ENCODE results near the gene CLHC1. TPM values are rescaled to one million over a fixed set of nuclear protein-coding genes. Genes with fewer than 3 reads are reported as not detected.

CLHC1 gene
- total RNA-seq, 4 donors from 2014 or later: 2.3 to 12.5 (median 9.3) TPM

DNA sequence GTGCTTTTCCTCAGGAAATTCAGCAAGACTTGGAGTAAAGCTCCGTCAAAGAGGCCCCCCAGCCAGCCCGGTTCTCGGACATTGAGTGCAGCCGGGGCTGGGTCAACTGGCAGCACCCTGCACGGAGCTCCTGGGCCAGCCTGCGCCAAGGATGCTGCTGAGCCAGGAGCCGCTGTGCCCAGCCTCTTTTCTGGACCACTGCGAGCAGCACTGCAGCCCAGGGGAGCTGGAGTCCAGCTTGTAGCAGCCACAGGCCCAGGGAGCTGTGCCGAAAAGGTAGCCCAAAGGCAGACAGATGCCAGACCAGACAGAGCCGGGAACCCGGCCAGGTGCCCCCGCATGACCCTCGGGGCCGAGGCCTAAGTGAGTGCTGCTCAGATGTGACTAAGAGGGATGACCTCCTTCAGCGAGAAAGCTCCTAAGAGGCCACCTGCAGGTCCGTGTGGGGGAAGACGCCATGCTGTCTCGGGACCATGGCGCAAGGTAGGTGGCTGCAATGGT is 7.3 kb downstream of the CLHC1 start:
- H3K27ac ChIP-seq: peak overlapping the region in 1 of 4 donors; percentile 96
- no peak overlapping the region for H3K4me3 ChIP-seq
- H3K27me3 ChIP-seq: no peaks in the 10 kb centered on the region
- no peaks in the 10 kb centered on the region for H3K36me3 ChIP-seq
- TF ChIP-seq, protein P1, sequence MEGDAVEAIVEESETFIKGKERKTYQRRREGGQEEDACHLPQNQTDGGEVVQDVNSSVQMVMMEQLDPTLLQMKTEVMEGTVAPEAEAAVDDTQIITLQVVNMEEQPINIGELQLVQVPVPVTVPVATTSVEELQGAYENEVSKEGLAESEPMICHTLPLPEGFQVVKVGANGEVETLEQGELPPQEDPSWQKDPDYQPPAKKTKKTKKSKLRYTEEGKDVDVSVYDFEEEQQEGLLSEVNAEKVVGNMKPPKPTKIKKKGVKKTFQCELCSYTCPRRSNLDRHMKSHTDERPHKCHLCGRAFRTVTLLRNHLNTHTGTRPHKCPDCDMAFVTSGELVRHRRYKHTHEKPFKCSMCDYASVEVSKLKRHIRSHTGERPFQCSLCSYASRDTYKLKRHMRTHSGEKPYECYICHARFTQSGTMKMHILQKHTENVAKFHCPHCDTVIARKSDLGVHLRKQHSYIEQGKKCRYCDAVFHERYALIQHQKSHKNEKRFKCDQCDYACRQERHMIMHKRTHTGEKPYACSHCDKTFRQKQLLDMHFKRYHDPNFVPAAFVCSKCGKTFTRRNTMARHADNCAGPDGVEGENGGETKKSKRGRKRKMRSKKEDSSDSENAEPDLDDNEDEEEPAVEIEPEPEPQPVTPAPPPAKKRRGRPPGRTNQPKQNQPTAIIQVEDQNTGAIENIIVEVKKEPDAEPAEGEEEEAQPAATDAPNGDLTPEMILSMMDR (IDR thresholded peaks at IDR 0.05): no peak
- TF ChIP-seq POLR2A (IDR thresholded peaks at IDR 0.05): no peak
- H3K4me1 ChIP-seq: peaks cover 0 to 27% (median 6%) of the 10 kb centered on the region in 3 donors
- intact Hi-C loops (cut with DNase I): no loop called here
- 68 to 79% methylated on average over 8 to 18 of the region's 19 CpGs for WGBS, 2 donors
- H3K9me3 ChIP-seq: no peaks in the 10 kb centered on the region
- DNase-seq: no peak

DNA sequence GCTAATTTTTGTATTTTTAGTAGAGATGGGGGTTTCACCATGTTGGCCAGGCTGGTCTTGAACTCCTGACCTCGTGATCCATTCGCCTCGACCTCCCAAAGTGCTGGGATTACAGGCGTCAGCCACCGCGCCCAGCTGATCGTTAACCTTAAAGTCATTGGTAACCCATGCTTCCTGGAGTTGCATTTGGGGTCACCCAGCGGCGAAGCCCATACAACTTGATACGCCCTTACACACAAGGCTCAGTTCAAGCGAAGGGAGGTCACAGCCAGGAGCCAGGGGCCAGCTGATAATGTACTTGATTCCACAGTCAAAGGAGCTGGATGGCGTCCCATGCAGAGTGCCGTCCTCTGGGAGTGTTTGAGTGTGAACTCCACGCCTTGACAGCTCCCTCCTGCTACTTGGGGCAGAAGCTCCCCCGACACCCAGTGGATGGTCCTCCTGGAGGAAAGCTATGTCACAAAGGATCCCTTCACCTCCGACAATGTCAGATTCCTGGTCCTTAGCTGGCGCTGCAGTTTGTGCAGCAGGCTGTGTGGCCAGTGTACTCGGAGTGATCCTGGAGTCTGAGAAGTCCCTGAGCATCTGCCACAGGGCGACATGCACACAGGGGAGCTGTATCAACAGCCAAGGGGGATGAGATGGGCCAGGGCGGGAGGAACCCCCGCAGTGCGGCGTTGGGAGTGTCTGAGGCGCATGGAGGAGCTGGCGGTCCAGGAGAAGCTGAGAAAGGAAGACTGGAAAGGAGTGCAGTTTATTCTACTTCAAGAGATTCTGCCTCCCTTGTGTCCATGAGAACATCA is 7.9 kb downstream of the CLHC1 start:
- WGBS, 2 donors: 82 to 88% methylated on average over 13 to 14 of the region's 25 CpGs
- Histone ChIP-seq H3K36me3 (no peaks in the 10 kb centered on the region), H3K4me1 (peaks cover 0 to 27% (median 6%) of the 10 kb centered on the region in 3 donors), H3K4me3 (peak overlapping the region; percentile 54 to 86 (median 67)), H3K27me3 (no peaks in the 10 kb centered on the region), H3K9me3 (no peaks in the 10 kb centered on the region), H3K27ac (peak overlapping the region; percentile 86 to 96 (median 90))
- no peak for DNase-seq
- intact Hi-C loops (cut with DNase I): no loop called here
- no peak for TF ChIP-seq POLR2A (IDR thresholded peaks at IDR 0.05)
- TF ChIP-seq, protein P1 (IDR thresholded peaks at IDR 0.05): no peak

- TF ChIP-seq, protein P1 (IDR thresholded peaks at IDR 0.05): no peak
- TF ChIP-seq POLR2A (IDR thresholded peaks at IDR 0.05): no peak
- intact Hi-C loops (cut with DNase I): no loop called here
- no peak for DNase-seq
- no peak overlapping the region for H3K4me3 ChIP-seq
- H3K27ac ChIP-seq: no peak overlapping the region
- no peaks in the 10 kb centered on the region for H3K4me1 ChIP-seq
- no peaks in the 10 kb centered on the region for H3K9me3 ChIP-seq
- no peaks in the 10 kb centered on the region for H3K27me3 ChIP-seq
- no peaks in the 10 kb centered on the region for H3K36me3 ChIP-seq
These were observed 18.3 kb downstream of the CLHC1 start for GRCh38 chr2:55213822-55214221.

DNA sequence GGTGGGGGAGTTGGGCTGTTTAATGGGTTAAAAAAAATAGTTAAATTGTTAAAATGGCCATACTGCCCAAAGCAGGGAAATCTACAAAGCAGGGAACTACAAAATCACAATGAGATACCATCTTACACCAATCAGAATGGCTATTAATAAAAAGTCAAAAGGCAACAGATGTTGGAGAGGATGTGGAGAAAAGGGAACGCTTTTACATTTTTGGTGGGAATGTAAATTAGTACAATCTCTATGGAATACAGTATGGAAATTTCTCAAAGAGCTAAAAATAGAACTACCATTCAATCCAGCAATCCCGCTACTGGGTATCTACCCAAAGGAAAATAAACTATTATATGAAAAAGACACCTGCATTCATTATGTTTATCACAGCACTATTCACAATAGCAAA is 27.1 kb downstream of the CLHC1 start:
- no peak for DNase-seq
- 93 to 96% methylated on average over 2 of the region's 2 CpGs for WGBS, 2 donors
- peaks cover 0 to 24% (median 0%) of the 10 kb centered on the region in 3 donors for H3K36me3 ChIP-seq
- no peaks in the 10 kb centered on the region for H3K4me1 ChIP-seq
- H3K4me3 ChIP-seq: no peak overlapping the region
- H3K27me3 ChIP-seq: no peaks in the 10 kb centered on the region
- TF ChIP-seq, protein P1 (IDR thresholded peaks at IDR 0.05): no peak
- no peak for TF ChIP-seq POLR2A (IDR thresholded peaks at IDR 0.05)
- no peak overlapping the region for H3K27ac ChIP-seq
- intact Hi-C loops (cut with DNase I): no loop called here
- H3K9me3 ChIP-seq: no peaks in the 10 kb centered on the region

GRCh38 chr2:55204536-55204935 is 27.6 kb downstream of the CLHC1 start:
- WGBS, 2 donors: 95% methylated on average over 3 of the region's 3 CpGs
- H3K4me1 ChIP-seq: no peaks in the 10 kb centered on the region
- intact Hi-C loops (cut with DNase I): no loop called here

More at GRCh38 chr2:55204536-55204935, 27.6 kb downstream of the CLHC1 start:
- no peak for DNase-seq
- Histone ChIP-seq H3K9me3 (no peaks in the 10 kb centered on the region), H3K4me3 (no peak overlapping the region), H3K36me3 (peaks cover 0 to 28% (median 0%) of the 10 kb centered on the region in 3 donors), H3K27ac (no peak overlapping the region), H3K27me3 (no peaks in the 10 kb centered on the region)
- no peak for TF ChIP-seq POLR2A (IDR thresholded peaks at IDR 0.05)
- TF ChIP-seq, protein P1 (IDR thresholded peaks at IDR 0.05): no peak
